HG02642 (cell line): ENCODE results near the gene TMEM255B.

Experiments
- ATAC-seq: cut with Tn5 transposase; IDR thresholded peaks from one replicate; pipeline ENCODE4 v1.9.1; 2021; ENCODE audit warnings: mild to moderate bottlenecking; ENCODE audit not compliant: unreplicated experiment, poor library complexity

TMEM255B gene

GRCh38 chr13:113843063-113843654 is 84.1 kb downstream of the TMEM255B start:
- ATAC-seq: no peak

DNA sequence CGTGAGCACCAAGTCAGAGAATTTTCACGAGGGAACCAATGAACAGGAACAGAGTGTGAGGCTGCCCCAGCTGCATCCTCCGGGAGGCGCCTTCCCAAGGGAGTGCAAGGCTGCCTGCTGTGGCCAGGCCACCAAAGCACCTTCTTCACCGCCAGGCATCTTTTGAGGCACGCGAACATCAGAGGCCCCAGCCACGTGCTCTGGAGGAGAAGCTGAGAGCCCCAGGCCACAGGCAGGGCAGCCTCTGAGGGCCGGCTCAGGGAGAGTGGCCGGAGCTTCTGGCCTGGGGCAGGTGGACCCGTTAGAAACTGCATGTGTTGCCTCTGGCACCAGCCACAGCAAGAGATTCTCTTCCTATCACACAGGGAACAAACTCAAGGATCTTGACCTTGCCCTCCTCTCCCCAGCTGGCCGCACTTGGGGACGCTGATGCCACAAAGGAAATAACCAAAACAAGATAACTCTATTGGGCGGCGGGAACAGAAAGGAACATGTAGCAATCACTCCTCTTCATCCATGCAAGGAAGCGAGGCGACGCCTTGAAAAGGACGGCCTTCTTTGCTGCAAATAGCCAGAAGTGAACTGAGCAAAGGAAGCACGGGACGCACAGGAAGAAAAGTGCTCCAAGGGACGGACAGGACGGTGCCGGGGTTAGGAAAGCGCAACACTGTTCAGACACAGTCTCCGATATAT is 85.0 kb downstream of the TMEM255B start:
- no peak for ATAC-seq

DNA sequence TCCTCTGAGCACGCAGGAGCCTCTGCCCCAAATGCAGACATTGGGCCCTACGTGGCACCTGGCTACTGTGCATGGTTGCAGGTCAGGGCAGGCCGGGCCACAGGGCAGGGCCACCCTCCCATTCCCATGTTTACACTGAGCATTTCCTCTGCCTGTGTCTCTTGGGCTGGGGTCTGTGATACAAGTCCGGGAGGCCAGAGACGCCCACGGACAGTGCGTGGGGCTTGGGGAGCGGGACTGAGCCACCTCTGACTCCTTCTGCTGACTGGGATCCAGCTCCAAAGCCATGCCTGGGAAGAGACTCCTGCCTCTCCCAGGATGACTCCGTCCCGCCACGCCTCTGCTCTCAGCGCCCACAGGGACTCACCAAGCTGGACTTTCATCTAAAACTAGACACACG is 86.0 kb downstream of the TMEM255B start:
- no peak for ATAC-seq

GRCh38 chr13:113845723-113846635 is 87.0 kb downstream of the TMEM255B start:
- no peak for ATAC-seq

- no peak for ATAC-seq
Observed at GRCh38 chr13:113846636-113847318, 87.8 kb downstream of the TMEM255B start.

GRCh38 chr13:113848020-113848419 is 89.0 kb downstream of the TMEM255B start:
- ATAC-seq: no peak

GRCh38 chr13:113848431-113849260 is 89.6 kb downstream of the TMEM255B start:
- ATAC-seq: no peak

DNA sequence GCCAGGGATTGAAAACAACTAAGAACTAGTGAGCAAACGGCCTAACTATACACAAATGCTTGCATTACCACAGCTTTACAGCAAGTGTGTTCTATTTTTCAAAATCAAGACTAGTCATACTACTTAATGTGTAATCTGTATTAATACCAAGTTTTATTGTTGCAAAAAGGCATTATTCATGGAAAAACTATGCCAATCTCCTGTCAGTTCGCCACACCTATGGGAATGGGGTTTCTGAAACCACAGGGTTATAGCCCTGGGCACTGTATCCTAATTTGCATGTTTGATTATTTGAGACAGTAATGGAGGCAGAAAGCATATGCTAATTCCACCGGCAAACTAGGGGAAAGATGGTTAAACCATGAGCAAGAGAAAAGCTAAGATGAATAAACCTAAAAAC is 90.5 kb downstream of the TMEM255B start:
- no peak for ATAC-seq

DNA sequence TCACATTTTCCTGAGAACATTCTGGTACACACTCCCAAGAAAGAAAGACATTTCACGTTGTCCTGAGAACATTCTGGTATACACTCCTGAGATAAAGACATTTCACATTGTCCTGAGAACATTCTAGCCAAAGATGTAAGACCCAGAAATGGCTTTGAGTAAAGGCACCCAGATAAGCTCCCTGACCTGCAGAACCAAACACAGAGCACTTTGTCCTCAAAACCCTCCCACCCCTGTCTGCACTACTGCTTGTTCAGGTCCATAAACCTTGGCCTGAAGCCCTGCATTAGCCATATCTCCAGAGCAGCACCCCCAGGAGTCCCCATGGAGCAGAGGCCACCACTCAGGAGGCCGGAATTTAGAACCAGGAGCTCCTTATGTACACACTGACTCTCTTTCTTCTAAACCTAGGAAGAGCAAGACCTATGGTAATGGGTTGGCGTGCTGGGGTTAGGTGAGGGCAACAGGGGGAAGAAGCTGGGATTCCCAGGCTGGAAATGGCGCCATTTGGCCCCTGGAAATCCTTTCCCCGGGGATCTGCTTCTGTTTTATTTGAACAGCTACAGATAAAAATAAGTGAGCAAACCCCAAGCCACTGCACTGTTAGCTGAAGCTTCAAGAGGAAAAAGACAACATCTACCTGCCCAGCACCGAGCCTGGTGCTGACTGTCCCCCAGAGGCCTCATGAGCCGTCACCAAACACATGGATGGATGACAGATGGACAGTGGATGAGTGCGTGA is 91.1 kb downstream of the TMEM255B start:
- no peak for ATAC-seq

GRCh38 chr13:113850722-113851479 is 91.9 kb downstream of the TMEM255B start:
- ATAC-seq: no peak

GRCh38 chr13:113851480-113851803 is 92.4 kb downstream of the TMEM255B start:
- ATAC-seq: no peak

DNA sequence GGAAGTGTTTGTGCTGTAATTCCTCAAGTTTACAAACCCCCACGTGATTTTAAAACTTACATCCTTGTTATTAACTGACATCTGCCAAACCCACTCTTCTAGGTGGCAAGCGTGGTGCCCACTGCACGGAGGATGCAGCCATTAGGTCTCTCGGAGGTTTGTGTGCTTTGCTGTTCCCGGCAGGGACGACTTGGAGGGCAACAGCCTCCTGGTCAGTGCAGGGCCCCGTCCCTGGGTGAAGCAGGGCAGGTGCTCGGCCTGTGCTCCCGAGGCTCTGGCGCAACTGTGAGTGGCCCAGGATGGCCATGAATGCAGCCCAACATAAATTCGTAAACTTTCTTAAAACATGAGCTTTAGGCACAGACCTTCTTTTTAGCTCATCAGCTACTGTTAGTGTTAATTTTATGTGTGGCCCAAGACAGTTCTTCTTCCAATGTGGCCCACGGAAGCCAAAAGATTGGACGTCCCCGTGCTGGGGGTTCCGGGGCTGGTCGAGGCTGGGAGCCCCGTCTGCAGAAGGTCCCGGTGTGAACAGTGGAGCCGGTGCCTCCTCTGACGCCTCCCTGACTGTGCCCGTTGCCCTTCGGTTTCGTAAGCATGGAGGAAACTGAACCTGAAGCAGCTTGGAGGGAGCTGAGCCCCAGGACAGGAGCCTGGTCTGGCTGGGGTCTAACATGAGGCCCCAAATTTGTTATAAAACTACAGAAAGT is 93.0 kb downstream of the TMEM255B start:
- ATAC-seq: no peak

- ATAC-seq: no peak
Observed at GRCh38 chr13:113852536-113853517, 93.8 kb downstream of the TMEM255B start.

DNA sequence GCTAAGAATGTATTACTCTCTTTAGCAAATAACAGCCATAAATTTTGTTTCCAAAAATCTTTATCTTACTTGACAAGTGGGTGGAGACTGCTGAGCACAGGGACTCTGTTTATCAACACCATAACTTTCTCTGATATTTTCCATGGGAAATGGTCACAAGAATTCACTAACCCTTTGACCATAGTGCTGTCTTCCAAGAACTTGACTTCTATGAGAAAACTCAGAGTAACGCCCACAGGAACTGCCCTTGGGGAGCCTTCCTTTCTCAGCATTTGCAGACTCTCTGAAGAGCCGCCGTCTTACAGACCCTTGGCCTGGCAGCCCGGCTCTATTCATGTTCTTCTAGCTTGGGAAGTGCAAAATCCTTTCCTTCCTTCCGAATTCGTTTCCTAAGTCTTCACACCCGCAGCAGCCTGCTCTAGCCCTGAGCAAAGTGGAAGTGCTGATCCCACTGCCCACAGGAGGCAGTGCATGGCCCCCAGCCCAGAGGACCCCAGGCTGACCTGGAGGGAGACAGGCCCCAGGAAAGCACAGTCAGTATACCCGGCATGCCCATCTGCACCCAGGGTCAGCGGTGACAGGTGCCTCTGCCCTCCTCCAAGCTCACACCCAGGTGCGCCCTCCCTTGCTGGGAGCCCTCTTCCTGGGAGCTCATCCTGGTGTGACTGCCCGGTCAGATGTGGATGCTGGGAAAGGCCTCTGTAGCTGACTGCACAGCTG is 94.7 kb downstream of the TMEM255B start:
- ATAC-seq: no peak

DNA sequence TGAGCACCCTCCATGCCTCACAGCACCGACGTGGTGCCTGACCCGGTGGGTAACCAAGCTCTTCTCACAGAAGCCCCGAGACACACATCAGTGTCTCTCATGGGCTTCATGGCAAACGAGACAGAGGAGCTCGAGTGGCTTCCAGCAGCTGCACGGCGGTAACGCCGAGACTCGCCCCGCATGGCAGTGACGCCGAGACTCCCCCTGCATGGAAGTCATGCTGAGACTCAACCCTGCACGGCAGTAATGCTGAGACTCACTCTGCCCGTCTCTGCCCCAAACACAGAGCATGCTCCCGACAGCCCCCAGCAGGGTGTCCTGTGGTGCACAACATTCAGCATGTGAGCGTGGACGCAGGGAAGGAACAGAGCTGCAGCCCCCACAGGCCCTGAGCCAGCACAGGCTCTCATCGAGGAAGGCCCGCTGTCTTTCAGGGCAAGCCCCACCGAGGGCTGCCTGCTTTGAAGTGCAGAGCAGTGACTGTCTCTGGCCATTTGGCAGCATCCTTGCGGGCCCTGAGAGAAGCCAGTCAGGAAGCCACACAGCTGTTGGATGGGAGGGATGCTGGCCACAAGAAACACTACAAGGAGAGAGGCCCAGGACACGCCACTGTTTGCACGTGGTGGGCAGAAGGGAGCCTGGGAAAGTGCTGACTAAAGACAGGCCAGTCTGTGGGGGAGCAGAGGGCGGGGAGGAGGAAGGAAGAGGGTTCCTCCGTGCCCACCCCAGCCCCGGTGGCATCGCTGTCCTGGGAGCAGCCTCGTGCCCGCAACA is 95.4 kb downstream of the TMEM255B start:
- no peak for ATAC-seq
